ENCODE measurements around the gene SCGB1A1.

The SCGB1A1 gene

DNA sequence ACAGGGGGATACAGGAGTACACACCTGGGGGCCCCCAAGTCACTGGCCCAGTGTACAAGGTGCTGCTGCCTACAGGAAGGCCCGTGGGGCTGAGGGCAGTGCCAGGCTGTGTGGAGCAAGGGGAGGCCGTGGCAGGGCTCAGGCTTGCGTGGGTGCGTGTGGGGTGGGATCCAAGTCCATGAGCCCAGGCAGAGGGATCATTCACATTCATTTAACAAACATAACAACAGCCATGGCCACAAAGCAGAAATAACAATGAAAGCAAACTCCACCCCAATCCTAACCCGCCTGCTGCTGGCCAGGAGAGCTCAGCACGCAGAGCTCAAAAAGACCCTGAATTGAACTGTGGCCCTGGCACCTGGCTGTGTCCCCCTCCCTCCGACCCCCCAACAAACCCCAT is 17.0 kb upstream of the SCGB1A1 start:
- no peak for DNase-seq
- no peak for TF ChIP-seq POLR2A (IDR thresholded peaks at IDR 0.05; ENCODE audit: low read length)
- TF ChIP-seq GATA1 (IDR thresholded peaks at IDR 0.05; ENCODE audit: low read depth, low read length), result no peak

GRCh38 chr11:62402226-62402959 is 16.4 kb upstream of the SCGB1A1 start:
- no peak for DNase-seq
- TF ChIP-seq POLR2A (IDR thresholded peaks at IDR 0.05; ENCODE audit: low read length), result no peak
- no peak for TF ChIP-seq GATA1 (IDR thresholded peaks at IDR 0.05; ENCODE audit: low read depth, low read length)

- DNase-seq, result no peak
- TF ChIP-seq GATA1 (IDR thresholded peaks at IDR 0.05; ENCODE audit: low read depth, low read length) (no peak), POLR2A (IDR thresholded peaks at IDR 0.05; ENCODE audit: low read length) (no peak)
Observed at GRCh38 chr11:62402960-62403730, 15.7 kb upstream of the SCGB1A1 start.

GRCh38 chr11:62404435-62404834 is 14.4 kb upstream of the SCGB1A1 start:
- DNase-seq, result no peak
- TF ChIP-seq GATA1 (IDR thresholded peaks at IDR 0.05; ENCODE audit: low read depth, low read length) (no peak), POLR2A (IDR thresholded peaks at IDR 0.05; ENCODE audit: low read length) (no peak)

DNA sequence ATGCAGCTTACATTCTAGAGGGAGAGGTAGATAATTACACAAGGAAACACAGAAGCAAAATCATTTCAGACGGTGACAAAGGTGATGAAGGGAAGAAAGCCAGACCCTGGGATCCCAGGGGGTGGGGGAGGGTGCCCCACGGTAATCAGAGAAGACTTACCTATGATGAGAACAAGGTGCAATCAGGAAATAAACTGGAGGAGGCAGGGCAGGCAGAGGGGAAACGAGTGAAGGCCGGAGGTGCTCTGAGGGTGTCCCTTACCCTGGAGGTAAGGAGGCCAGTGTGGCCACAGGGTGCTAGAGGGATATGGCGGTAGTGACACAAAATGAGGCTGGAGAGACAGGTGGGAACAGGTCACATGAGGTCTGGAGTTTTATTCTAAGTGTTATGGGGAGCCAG is 13.9 kb upstream of the SCGB1A1 start:
- TF ChIP-seq POLR2A (IDR thresholded peaks at IDR 0.05; ENCODE audit: low read length), result no peak
- no peak for TF ChIP-seq GATA1 (IDR thresholded peaks at IDR 0.05; ENCODE audit: low read depth, low read length)
- DNase-seq, result no peak

DNA sequence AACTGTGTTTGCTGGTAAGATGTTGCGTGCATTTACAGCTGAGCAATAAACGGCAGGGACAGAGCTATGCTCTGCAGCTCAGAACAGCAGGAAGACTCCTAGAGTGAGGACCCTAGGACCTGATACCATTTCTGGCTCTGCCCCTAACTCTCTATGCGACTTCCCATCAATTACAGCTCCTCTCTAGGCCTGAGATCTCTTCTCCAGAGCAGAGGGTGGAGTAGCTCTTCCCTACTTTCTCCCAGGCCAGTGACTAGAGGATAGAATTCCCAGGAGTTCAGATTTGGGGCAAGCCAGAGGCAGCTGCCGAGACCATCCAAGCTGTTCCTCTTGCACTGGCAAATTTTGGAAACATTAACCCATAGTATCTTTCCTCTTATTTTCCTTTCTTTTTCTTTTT is 12.8 kb upstream of the SCGB1A1 start:
- DNase-seq, result no peak
- TF ChIP-seq POLR2A (IDR thresholded peaks at IDR 0.05; ENCODE audit: low read length), result no peak
- TF ChIP-seq GATA1 (IDR thresholded peaks at IDR 0.05; ENCODE audit: low read depth, low read length), result no peak

DNA sequence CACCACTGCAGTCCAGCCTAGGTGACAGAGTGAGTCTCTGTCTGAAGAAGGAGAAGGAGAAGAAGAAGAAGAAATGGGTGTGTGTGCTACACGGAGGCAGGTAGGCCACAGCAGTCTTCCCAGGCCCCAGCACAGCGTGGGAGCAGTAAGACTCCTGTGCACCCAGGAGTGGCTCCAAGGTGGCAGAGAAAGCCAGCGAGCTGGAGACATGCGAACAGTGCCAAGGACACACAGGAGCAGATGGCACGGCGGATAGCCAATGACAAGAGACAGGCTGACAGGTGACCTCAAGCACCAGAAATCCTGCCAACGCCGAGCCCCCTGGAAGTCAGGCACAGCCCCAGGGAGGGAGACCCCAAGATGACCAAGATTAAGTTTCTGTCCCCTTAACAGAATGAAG is 9.0 kb upstream of the SCGB1A1 start:
- no peak for DNase-seq

DNA sequence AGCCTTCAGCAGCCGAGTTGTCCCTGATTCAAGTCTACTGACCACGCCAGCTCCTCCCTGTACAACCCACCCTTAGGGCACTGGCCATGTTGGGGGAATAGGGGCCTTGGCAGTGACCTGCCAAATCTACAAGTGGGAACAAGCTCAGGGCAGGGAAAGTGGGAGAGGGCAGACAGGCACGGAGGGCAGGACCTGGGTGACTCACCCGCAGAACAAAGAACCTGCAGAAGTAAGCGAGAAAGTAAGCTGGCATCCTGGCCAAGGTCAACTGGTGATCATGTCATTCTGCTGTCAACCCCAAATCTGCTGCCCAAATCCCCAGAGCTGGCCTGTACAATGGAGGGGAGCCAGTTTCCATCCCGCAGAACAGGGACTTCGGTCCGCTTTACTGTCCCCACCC is 7.9 kb upstream of the SCGB1A1 start:
- TF ChIP-seq GATA1 (IDR thresholded peaks at IDR 0.05; ENCODE audit: low read depth, low read length) (no peak), POLR2A (IDR thresholded peaks at IDR 0.05; ENCODE audit: low read length) (no peak)
- DNase-seq, result no peak

More for the DNA sequence above, 9.0 kb upstream of the SCGB1A1 start:
- TF ChIP-seq POLR2A (IDR thresholded peaks at IDR 0.05; ENCODE audit: low read length) (no peak), GATA1 (IDR thresholded peaks at IDR 0.05; ENCODE audit: low read depth, low read length) (no peak)

- TF ChIP-seq POLR2A (IDR thresholded peaks at IDR 0.05; ENCODE audit: low read length) (no peak), GATA1 (IDR thresholded peaks at IDR 0.05; ENCODE audit: low read depth, low read length) (no peak)
- DNase-seq, result no peak
Observed at GRCh38 chr11:62411524-62411923, 7.3 kb upstream of the SCGB1A1 start.

DNA sequence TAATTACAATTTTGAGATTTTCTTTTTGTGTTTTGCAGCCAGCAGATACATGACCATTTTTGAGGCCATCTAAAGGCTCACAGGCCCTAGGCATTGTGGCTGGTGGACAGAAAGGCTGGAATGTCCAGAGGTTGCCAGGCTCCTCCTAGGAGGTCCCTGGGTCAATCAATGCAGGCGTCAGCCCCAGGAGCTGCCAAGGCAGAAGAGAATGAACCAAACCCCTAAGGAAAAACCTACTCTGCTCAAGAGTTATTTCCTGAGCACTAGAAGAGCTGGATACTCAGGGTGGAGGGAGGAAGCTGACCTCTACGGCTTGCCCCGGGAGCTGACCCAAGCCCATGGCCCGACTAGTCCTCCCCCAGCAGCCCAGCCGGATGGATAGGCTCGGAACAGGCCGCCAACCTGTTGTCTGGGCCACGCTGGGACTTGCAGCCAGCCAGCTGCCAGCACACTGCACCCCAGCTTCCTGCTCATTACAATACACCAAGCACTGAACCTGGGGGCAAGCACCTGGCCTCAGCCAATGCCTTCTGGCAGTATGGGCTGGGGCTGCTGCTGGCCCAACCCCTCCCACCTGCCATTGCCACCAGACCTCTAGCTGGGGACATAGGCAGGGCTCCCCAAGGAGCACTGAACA is 5.7 kb upstream of the SCGB1A1 start:
- no peak for DNase-seq
- TF ChIP-seq GATA1 (IDR thresholded peaks at IDR 0.05; ENCODE audit: low read depth, low read length) (no peak), POLR2A (IDR thresholded peaks at IDR 0.05; ENCODE audit: low read length) (no peak)

GRCh38 chr11:62416596-62416995 is 2.2 kb upstream of the SCGB1A1 start:
- DNase-seq, result no peak
- TF ChIP-seq GATA1 (IDR thresholded peaks at IDR 0.05; ENCODE audit: low read depth, low read length), result no peak
- TF ChIP-seq POLR2A (IDR thresholded peaks at IDR 0.05; ENCODE audit: low read length), result no peak

DNA sequence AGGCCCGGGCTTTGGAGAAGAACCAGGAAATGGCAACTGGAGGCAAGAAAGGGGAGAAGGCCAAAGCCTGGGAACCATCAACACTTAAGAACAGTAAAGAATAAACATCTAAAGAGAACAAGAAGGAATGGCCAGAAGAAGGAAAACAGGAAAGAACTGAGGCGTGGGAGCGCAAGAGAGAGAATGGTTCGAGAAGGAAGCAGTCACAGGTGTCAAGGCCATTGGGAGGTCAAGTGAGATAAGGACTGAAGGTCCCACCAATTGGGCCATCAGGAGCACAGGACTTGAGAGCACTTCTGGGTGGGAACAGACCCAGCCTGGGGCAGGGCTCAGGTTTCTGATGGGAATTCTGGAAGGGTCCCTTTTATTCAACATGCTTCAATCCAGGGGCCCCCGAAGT is 697 bp upstream of the SCGB1A1 start:
- DNase-seq, result no peak
- TF ChIP-seq GATA1 (IDR thresholded peaks at IDR 0.05; ENCODE audit: low read depth, low read length) (no peak), POLR2A (IDR thresholded peaks at IDR 0.05; ENCODE audit: low read length) (no peak)

GRCh38 chr11:62419314-62419929 is 589 bp downstream of the SCGB1A1 start:
- no peak for DNase-seq
- no peak for TF ChIP-seq GATA1 (IDR thresholded peaks at IDR 0.05; ENCODE audit: low read depth, low read length)

- no peak for TF ChIP-seq GATA1 (IDR thresholded peaks at IDR 0.05; ENCODE audit: low read depth, low read length)
- no peak for TF ChIP-seq POLR2A (IDR thresholded peaks at IDR 0.05; ENCODE audit: low read length)
Observed at GRCh38 chr11:62419943-62420342, 1.1 kb downstream of the SCGB1A1 start.

More at GRCh38 chr11:62419943-62420342, 1.1 kb downstream of the SCGB1A1 start:
- peak; percentile 49 to 74 for DNase-seq
